ENCODE results near the gene MAPK6.

DNA sequence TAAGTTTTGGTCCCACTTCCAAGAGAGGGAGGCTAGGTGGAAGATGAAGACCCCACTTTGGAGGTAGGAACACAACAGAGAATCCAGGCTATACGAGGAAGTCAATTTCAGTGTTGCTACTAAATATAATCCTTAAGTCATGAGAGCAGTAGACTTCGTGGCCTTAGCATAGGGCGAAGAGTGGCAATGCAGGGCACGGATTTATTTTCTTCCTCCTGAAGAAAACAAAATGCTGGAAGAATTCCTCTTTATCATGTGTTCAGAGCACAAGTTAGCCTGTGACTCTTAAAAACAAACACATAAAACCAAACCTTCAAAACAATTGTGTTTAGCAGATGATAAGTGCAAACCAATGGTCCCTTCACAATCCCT, 74.1 kb downstream of the MAPK6 start:
- TF ChIP-seq WRNIP1 (IDR thresholded peaks at IDR 0.05; ENCODE audit: borderline replicate concordance, low read depth, low read length) = no peak
- TF ChIP-seq CBX3 (IDR thresholded peaks at IDR 0.05; ENCODE audit: borderline replicate concordance, low read depth) = no peak
- TF ChIP-seq ETV6 (conservative IDR thresholded peaks at IDR 0.05 in 1 of 2, IDR thresholded peaks at IDR 0.05 in 1 of 2; ENCODE audit: borderline replicate concordance in 1 of 2, low read depth in 1 of 2) = no peak
- no peak for TF ChIP-seq POLR2AphosphoS5 (IDR thresholded peaks at IDR 0.05; ENCODE audit: low read length)
- TF ChIP-seq, protein P1, sequence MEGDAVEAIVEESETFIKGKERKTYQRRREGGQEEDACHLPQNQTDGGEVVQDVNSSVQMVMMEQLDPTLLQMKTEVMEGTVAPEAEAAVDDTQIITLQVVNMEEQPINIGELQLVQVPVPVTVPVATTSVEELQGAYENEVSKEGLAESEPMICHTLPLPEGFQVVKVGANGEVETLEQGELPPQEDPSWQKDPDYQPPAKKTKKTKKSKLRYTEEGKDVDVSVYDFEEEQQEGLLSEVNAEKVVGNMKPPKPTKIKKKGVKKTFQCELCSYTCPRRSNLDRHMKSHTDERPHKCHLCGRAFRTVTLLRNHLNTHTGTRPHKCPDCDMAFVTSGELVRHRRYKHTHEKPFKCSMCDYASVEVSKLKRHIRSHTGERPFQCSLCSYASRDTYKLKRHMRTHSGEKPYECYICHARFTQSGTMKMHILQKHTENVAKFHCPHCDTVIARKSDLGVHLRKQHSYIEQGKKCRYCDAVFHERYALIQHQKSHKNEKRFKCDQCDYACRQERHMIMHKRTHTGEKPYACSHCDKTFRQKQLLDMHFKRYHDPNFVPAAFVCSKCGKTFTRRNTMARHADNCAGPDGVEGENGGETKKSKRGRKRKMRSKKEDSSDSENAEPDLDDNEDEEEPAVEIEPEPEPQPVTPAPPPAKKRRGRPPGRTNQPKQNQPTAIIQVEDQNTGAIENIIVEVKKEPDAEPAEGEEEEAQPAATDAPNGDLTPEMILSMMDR (IDR thresholded peaks at IDR 0.05 in 2 of 3, conservative IDR thresholded peaks at IDR 0.05 in 1 of 3; ENCODE audit: control insufficient read depth in 2 of 3, extremely low read depth in 1 of 3, insufficient read depth in 1 of 3, low read depth in 3 of 3, low read length in 3 of 3) = no peak
- no peak for TF ChIP-seq ZNF274 (IDR thresholded peaks at IDR 0.05; ENCODE audit: insufficient read depth, insufficient read length)
- no peak for TF ChIP-seq GATAD2B (conservative IDR thresholded peaks at IDR 0.05; ENCODE audit: low read depth)
- no peak for TF ChIP-seq MYC (IDR thresholded peaks at IDR 0.05; ENCODE audit: insufficient read depth, insufficient read length, insufficient replicate concordance, low read length, severe bottlenecking)
- no peak for TF ChIP-seq BRCA1 (IDR thresholded peaks at IDR 0.05; ENCODE audit: low read depth, low read length)
- no peak for TF ChIP-seq ZNF384 (IDR thresholded peaks at IDR 0.05; ENCODE audit: borderline replicate concordance, low read depth, low read length)

Measured in GM12878 (cell line).